HG02884 (cell line): ENCODE data around the gene SLC45A1.

Experiments
- ATAC-seq: cut with Tn5 transposase; IDR thresholded peaks from one replicate; pipeline ENCODE4 v1.9.1; 2021; ENCODE audit warnings: mild to moderate bottlenecking, moderate library complexity; ENCODE audit not compliant: unreplicated experiment

Gene SLC45A1

DNA sequence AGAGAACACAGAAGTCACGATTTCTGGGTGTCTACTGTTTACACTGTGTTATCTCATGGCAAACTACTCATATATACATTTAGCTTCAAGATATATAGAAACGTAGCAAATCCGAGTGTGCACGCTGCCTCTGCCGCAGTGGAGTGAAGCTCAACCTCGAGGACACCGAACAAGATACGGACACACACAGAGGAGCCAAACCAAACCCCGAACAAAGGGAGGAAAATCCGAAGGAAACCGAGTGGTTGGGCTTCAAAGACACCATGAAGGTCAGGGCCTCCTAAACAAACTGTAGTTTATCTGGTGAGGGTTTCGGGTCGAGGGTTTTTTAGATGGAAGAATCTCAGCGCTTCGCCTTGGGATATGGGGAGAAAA is 34.5 kb downstream of the SLC45A1 start:
- ATAC-seq: no peak

DNA sequence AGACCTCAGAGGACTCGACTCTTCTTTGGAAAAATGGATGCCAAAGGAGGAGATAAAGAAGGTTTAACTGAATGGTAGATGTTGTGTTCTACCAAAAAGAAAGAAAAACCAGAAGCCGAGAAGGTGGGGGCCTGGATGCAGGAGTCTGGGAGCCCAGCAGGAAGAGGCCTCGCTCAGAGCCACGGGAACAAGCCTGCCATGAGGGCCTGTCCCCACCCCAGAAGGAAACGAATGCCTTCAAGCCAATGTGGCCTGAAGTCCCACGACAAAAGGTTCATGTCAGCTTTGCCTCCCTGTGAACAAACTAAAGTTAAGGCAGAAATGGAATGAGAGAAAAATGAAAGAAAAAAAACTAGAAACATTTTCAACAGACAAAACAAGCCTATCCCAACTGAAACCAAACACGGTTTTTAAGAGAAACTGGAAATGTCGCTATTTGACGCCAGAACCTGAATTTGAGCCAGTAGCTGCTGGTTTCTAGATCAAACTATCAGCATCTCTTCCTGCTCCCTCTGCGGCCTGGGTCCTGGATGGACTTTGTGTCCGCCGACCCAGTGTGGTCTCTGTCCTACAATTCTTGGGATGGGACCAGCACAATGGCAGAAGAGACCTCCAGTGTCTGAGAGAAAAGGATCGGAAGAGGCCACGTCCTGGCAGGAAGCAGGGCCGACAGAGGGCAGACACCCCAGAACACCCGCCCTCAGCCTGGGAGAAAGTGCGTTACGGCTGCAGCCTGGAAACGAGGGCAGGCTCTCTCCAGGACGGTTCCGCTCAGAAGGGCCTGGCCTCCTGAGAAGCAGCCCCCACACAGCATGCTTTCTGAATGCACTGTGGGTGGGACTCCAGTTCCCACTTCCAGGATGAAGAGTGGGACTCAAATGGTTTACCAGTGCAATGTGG is 35.2 kb downstream of the SLC45A1 start:
- ATAC-seq: no peak

DNA sequence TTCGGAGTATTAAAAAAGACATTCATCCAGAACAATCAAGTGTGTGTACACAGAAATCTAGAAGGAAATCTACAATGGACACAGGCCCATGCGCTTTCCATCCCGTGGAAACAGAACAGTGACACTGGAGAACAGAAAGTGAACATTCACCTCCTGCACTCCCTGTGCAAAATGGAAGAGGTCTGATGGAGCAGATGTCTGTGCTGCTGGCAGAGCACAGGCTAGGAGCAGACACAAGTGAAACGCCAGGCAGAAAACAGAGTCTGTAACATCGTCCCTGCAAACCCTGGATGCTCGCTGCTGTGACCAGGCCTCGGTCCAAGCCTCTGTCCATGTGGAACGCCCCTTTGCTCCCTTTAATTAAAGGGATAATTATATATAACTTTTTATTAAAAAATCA is 36.1 kb downstream of the SLC45A1 start:
- no peak for ATAC-seq

DNA sequence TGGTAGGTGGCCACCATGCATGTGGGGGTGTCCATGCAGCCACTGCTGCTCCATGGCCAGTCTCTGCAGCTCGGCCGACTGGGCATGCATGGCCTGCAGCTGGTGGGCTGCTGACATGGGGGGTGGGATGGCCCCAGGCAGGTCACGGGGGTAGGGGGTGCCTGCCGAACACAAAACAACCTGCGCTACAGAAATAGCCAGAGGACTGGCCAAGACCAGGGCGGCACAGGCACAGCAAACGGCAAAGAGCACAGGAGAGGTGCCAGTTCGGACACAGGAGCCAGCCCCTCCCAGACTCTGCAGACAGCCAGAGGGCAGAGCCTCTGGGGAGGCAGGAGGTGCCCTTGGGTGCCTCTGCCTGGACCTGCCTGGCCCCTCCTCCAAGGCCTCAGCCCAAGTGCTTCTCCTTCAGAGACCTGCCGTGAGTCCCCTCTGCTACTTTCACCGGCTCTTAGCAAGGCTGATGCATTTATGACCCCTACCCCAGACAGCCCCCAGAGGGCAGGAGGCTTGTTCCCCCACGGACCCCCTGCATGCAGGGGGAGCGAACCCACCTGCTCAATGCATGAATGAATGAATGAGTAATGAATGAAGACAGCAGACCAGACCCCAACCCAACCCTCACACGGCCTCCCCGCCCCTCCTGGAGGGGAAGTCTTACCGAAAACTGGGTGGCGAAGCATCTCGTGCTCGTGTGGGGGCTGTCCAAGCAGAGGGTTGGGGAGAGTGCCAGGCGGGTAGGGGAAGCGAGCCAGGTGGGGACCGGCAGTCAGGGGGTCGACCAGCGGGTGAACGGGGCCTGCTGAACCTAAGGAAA is 37.7 kb downstream of the SLC45A1 start:
- no peak for ATAC-seq

DNA sequence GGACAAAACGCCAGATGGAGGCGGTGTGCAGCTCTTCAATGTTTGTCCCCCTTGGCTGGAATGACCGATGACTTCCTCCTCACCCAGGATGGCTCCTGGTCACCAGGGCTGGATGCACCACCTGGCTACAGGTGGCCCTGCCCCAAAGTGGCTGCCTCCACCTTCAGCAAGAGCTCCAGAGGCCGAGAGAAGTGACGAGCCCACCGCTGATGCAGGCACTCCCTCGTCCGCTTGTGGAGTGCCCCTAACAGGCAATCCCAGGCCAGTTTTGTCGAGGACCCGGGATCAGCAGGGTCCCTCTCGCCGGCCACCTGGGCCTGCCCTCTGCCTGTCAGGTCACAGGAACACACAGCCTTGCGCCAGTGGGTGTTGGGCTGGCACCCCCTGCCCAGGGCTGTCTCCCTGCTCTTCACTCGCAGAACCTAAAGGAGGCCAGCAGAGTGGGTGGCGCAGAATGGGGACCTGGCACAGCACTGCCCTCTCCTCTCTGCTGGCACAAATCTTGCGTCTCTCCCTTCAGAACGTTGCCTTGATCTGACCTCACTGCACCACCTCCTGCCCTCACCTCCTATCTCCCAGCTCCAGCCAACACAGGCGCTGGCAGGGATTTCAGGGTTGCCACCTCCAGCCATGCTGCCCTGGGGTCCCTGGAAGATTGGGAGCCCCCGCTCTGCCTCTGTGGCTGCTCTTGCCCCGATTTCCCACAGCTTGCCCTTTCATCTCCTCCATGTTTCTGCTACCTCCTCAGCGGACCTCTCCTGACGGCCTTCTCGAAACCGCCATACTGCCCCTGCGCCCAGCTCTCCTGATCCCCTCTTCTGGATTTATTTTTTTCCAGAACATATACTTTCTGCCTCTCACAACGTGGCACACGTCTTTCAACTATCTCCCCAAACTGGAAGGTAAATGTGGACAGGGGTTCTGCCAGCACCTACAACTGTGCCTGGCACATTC is 38.6 kb downstream of the SLC45A1 start:
- no peak for ATAC-seq

DNA sequence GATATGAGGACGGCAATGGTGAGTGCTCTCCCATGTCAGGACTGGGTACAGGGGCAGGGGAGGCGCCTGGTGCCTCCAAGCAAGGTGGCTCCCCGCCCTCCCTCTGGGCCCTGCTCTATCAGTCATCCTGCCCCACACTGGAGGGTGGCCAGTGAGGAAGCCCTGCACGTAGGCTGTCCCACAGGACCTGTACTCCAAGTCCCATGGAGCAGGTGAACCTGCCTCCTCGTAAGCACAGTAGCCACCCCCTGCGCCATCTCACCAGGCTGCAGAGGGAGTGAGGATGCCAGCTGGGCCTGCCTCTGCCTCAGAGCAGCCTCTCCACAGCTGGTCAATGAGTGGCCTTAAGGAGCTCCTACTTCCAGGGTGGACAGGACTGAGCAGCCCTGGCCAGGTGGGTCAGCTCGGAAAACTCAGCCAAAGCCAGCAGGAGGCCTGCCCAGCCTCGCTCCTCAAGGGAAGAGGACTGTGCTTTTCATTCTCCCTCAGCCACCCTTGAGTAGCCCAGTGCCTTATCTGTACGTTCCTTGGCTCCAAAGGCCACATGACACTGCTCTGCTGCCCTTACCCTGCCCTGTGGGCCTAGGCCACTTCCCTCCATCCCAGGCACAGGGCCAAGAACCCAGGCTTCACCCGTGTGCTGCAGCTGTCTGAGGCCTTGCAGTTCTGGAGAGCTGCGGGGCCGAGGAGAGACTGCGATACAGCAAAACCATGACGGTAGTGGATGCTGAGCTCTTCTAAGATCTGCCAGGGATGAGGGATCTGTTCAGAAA is 39.6 kb downstream of the SLC45A1 start:
- no peak for ATAC-seq

DNA sequence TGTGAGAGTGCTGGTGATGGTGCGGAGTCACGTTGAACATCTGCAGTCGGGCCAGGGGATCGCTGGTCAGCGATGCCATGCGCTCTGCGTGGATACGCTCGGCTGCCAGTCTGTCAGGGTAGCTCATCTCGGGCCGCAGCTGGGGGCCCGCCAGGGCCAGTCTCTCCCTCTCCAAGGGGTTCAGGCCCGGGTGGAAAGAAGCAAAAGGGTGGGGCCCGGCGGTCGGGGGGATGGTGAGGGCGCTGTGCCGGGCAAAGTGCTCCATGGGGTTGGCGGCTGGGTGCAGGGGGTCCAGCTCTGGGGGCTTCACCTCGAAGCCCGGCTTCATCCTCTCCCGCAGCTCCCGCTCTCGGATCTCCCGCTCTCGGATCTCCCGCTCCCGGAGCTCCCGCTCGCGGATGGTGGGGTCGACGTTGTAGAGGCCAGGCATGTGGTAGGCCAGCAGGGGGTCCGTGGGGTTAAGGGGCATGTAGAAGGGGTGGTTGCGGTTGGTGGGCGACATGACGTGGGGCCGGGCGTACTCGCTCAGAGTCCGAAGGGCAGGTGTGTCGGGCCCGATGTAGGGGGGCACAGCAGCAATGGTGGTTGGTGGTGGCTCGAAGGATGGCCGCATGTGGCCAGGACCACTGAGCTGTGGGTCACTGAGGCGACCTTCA is 40.5 kb downstream of the SLC45A1 start:
- no peak for ATAC-seq

DNA sequence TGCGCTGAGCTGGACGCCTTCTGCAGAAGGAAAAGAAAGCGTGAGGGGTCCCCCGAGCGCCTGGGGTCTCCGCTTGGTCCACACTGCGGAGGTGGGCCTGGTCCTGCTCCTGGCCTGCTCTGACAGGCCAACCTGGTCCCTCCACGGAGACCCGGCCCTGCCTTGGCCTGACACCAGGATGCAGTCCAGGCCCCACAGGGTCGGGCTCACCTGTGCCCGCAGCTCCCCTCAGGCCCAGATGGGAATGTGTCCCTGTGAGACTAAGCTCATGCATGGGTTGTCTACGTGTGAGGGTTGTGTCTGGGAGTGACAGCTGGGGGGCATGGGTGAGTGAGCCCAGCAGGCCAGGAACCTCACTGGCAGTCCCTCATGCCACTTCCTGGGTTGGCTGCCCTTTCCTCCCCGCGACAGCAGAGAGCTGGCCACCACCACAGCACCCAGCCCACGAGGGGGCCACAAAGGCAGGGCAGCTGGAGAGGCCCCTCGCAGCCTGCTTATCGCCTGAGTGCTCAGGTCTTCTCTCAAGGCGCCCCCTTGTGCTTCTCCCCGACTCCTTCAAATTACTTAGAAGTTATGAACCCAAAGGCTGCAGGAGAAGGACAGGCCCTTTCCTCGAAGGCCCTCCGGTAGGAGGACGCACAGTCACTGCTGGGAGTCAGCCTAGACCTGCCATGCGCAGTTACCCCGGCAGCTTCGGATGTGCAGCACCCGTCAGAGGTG is 41.1 kb downstream of the SLC45A1 start:
- no peak for ATAC-seq

DNA sequence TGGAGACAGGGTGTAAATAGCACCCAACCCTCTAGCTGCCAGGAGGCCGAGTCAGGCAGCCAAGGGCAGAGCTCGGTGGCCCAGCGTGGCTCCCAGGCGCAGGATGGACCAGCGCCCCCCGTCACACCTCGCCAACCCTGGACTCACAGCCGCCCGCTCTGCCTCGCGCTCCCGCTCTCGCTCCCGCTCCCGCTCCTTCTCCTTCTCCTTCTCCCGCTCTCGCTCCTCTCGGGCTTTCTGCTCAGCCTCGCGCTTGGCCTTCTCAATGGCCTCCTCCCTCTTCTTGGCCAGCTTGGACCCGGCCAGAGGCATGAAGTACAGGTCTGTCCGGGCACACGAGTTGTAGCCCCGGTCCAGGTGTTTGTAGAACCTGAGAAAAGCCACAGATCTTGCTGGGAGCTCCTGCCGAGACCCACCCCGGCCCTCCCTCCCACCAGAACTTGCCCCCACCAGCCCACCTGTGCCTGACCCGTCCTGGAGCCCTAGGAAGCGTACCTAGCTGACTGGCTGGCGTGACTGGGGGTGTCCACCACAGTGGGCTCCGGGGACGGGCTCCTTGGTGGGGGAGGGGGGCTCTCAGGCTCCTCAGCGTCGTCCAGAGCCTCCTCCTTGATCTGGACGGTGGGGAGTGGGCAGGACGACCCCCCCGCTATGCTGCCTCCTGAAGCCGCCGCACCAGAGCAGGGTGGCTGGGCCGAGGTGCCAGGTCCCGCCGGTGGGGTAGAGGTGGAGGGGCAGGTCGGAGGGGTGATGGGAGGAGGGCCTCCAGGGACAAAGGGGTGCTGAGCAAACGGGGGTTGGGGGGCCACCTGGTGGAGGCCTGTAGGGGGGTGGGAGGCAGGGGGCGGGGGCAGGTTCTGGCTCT is 41.9 kb downstream of the SLC45A1 start:
- no peak for ATAC-seq

DNA sequence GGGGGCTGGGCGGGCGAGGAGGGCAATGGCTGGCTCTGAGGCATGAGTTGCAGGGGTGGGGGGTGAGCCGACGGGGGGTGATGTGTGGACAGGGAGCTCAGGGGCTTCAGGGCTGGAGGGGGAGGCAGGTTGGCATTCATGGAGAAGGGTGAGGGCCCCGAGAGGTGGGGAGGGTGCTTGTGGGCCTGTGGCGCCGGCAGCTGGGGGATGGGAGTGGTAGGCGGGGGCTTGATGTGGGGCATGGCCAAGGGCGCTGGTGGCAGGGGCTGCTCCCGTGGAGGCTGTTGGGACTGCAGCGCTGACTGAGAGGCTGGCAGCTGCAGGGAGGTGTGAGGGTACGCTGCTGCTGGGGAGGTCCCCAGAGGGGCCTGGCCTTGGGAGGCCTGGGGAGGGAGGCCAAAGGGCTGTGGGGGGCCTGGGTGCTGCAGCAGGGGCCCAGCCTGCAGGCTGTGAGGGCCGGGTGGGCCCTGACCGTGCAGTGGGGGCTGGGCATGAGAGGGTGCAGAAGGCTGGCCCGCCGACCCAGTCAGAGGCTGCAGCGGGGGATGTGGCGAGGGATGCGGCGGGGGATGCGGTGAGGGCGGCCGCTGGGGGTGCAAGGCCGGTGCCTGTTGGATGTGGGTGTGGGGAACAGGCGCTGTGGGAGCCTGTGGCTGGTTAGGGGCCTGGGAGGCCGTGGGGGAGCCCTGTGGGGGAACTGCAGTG is 42.7 kb downstream of the SLC45A1 start:
- no peak for ATAC-seq

DNA sequence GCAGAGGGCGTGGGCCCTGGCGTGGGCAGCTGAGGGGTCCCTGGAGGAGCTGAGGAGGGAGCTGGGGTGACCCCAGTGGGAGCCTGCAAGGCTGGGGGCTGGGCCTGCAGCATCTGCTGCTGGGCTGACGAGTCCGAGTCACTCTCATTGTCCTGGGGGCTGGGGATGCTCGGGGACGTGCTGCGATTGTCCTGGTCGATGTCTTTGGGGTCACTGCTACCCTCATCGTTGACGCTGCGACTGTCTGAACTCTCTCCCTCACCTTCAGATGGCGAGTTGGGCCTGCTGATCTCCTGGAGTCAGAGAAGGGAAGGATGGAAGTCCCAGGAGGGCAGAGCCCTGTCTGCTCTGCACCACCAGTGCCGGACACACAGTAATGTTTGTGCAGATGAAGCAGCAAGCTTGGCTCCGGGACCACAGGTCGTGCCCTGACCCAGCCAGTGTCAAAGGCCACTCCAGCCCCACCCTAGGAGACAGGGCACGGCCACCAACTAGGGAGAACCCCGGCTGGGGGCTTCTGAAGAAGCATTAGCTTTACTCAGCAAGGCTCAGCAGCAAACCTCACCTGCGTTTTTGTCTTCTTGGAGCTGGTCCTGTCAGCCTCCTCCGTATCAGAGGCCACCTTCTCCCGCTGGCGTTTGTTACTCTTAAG is 43.4 kb downstream of the SLC45A1 start:
- no peak for ATAC-seq

DNA sequence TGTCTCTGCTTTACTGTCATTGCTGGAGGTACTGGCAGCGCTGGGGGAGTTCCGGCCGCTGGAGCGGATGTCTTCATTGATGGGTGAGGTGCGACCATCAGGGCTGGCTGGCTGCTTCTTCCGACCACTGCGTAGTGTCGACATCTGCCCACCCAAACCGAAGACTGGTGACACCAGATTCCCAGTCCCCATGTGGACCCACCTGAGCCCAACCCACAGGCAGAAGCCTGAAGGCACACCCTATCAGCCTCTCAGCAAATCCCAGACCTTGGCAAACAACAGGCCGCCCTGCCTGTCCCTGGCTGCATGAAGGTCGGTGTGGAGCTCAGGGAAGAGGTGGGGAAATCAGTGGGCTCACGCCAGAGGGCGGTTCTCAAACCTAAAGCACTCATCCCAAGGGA is 44.8 kb downstream of the SLC45A1 start:
- no peak for ATAC-seq

DNA sequence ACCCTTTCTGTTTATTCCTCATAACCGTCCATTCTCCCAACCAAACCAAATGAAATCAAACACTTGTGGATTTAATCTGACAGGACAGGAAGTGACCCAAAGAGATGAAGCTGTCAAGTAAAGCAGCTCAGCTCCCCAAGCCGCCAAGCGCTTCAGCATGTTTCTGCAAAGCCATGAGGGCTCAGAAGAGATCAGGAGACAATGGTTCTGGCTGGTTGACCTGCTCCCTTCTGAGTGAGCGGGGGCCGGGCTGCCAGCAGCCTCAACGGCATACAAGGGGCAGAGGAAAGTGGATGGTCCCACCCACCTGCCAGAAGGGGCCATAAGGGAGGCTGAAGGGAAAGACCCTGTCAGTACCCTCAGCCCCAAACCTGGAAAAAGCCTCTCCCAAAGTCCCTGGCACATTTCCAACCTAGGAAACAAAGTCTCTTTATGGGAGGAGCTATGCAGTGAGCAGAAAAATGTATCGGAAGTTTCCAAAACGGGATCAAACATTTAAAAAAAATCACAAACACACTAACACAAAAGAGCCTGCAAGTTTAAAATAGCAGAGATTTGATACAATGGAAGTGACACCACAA is 45.4 kb downstream of the SLC45A1 start:
- ATAC-seq: no peak

DNA sequence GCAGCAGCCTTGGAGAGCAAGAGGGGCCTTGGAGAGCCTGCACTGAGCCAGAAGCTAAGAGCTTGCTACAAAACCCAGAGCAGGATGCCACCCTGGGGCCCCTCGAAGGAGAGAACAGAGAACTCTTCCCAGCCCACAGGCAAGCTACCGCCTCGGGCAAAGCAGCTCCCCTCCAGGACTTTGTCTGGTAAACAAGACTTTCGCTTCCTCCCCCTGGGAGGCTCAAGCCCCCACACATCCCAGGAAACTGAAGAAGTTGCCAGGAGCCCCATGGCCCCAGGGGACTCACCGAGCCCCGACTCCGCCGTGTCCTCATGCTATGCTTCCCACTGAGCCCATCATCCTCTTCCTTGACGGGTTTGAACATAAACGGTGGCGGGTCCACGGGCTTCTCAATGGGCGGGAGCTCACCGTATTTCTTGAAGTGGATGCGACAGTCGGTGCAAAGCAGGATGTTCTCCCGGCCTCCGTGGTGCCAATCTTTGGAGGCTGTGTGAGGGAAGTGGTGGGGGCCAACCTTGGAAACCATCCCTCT is 45.9 kb downstream of the SLC45A1 start:
- no peak for ATAC-seq

DNA sequence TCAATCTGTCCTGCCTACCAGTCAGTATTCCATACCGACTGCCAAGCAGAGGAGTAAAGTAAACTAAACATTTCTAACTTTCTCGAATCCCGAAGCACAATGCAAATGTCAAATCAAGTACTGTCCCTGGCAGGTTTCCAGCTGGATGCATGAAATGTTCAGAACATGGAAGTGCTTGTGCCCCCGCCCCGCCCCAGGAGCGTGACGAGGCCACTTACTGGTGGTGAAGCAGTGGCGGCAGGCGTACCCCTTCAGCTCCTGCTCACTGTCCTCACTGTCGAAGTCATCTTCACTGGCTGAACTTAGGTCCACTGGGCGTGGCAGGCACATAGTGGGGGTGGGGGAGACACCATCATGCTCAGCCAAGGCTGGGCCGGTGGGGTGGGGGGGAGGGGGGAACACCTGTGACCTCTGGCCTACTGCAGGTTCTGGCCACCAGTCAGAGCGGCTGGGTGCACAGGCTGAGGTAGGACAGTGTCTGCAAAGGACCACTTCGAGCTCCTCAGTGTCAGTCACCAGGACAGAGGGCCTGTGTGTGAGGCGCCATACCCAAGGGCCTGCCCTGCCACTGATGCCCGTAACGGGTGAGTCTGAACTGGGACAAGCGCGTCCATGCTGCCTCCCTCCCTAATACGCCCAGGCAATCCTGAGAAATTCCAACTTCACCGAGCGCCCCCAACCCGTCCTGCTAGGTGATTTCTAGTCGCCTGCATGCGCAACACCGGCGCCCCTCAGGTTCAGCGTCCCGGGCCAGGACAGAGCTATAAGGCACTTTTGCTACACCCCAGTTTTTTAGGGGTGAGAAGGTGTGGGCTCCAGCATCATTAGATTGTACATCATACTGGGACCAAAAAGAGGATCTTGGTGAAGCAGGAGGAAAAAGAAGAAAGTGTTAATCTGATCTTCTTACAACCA is 46.9 kb downstream of the SLC45A1 start:
- ATAC-seq: no peak
